HepG2 (cell line): Measurements from ENCODE around the gene SRXN1. TPM values are rescaled to one million over a fixed set of nuclear protein-coding genes. Genes with fewer than 3 reads are reported as not detected.

Experiments used
- CBX2 ChIP-seq, 2 experiments: fragments of 200-600 bp in 1 of 2; sonication (generic); formaldehyde crosslinking in 1 of 2; IDR thresholded peaks; 2 replicates each; pipeline versions ENCODE4 v1.7.0 to v1.8.1; 2018 to 2022; ENCODE audit warnings: low read depth in 2 of 2, low read length in 1 of 2, mild to moderate bottlenecking in 1 of 2, missing genetic modification reagents in 1 of 2
- ERF ChIP-seq: IDR thresholded peaks from 2 replicates; pipeline ENCODE4 v1.6.1; 2018; ENCODE audit warnings: missing biosample characterization, missing genetic modification reagents
- MBD4 ChIP-seq: IDR thresholded peaks from 2 replicates; pipeline ENCODE4 v1.6.1; 2012; ENCODE audit warnings: low read length, inconsistent platforms, borderline replicate concordance
- RBM39 ChIP-seq: fragments of 200-400 bp; formaldehyde crosslinking; IDR thresholded peaks from one replicate; pipeline ENCODE4 v1.6.1; 2018; ENCODE audit warnings: antibody characterized with exemption, mild to moderate bottlenecking, low read depth, low read length; ENCODE audit not compliant: poor library complexity, severe bottlenecking
- SPEN ChIP-seq: sonication (generic); formaldehyde crosslinking; IDR thresholded peaks from 2 replicates; pipeline ENCODE4 v1.5.1; 2020; ENCODE audit warnings: low read depth, mild to moderate bottlenecking, missing genetic modification reagents
- ZBTB42 ChIP-seq: sonication (generic); formaldehyde crosslinking; IDR thresholded peaks from 2 replicates; pipeline ENCODE4 v1.5.0; 2020; ENCODE audit warnings: mild to moderate bottlenecking, missing genetic modification reagents
- ZFP62 ChIP-seq: sonication (generic); formaldehyde crosslinking; IDR thresholded peaks from 2 replicates; pipeline ENCODE4 v1.4.0; 2020; ENCODE audit warnings: missing genetic modification reagents
- ZNF20 ChIP-seq: sonication (generic); formaldehyde crosslinking; IDR thresholded peaks from 2 replicates; pipeline ENCODE4 v1.4.0; 2020; ENCODE audit warnings: mild to moderate bottlenecking, moderate library complexity, missing genetic modification reagents
- ZNF468 ChIP-seq: sonication (generic); formaldehyde crosslinking; IDR thresholded peaks from 2 replicates; pipeline ENCODE4 v1.8.0; 2022; ENCODE audit warnings: mild to moderate bottlenecking, moderate library complexity, missing genetic modification reagents
- ZNF670 ChIP-seq: sonication (generic); formaldehyde crosslinking; IDR thresholded peaks from 2 replicates; pipeline ENCODE4 v1.8.0; 2022; ENCODE audit warnings: mild to moderate bottlenecking, missing genetic modification reagents, borderline replicate concordance
- ZSCAN30 ChIP-seq: sonication (generic); formaldehyde crosslinking; IDR thresholded peaks from 2 replicates; pipeline ENCODE4 v1.5.0; 2020; ENCODE audit warnings: mild to moderate bottlenecking, missing genetic modification reagents
- polyA plus RNA-seq, 8 experiments: library from polyadenylated mRNA; depleted of rRNA in 3 of 8; stranded (reverse) in 7 of 8; unstranded in 1 of 8; fragments of >200 nt; fragmentation: Illumina TruSeq in 4 of 8; extraction: Trizol in 4 of 8; gene quantifications; 2 replicates each; pipeline versions ENCODE4 v1.2.1 to v1.2.3, GENCODE V29; 2011 to 2016; ENCODE audit warnings: low read depth in 4 of 8, missing spikeins in 1 of 8, mixed read lengths in 1 of 8; ENCODE audit not compliant: insufficient read depth in 1 of 8
- total RNA-seq, 5 experiments: library from RNA; depleted of rRNA; stranded (reverse); fragments of >200 nt; fragmentation: Illumina TruSeq; extraction: Trizol; gene quantifications; 2 replicates each; pipeline ENCODE4 v1.2.3, GENCODE V29; 2016; ENCODE audit warnings: low read depth in 1 of 5
- TF ChIP-seq, protein P1 (sequence below): sonication (generic); formaldehyde crosslinking; IDR thresholded peaks from 2 replicates; pipeline ENCODE4 v1.9.0; 2021; ENCODE audit warnings: mild to moderate bottlenecking, missing genetic modification reagents
- TF ChIP-seq, protein P2 (sequence below): sonication (generic); formaldehyde crosslinking; IDR thresholded peaks from 2 replicates; pipeline ENCODE4 v1.4.0; 2020; ENCODE audit warnings: missing genetic modification reagents, mild to moderate bottlenecking, borderline replicate concordance
- TF ChIP-seq, protein P3 (sequence below): sonication (generic); formaldehyde crosslinking; IDR thresholded peaks from 2 replicates; pipeline ENCODE4 v1.8.0; 2023; ENCODE audit warnings: mild to moderate bottlenecking, missing genetic modification reagents
- TF ChIP-seq, protein P4 (sequence below): sonication (generic); formaldehyde crosslinking; IDR thresholded peaks from 2 replicates; pipeline ENCODE4 v1.9.0; 2021; ENCODE audit warnings: missing genetic modification reagents, borderline replicate concordance

Gene SRXN1
- total and polyA plus RNA-seq, 2 of the 13 experiments (the other 11 are each of a cell fraction or from before 2014, with no cell fraction given) = 29.9 to 87.7 TPM

DNA sequence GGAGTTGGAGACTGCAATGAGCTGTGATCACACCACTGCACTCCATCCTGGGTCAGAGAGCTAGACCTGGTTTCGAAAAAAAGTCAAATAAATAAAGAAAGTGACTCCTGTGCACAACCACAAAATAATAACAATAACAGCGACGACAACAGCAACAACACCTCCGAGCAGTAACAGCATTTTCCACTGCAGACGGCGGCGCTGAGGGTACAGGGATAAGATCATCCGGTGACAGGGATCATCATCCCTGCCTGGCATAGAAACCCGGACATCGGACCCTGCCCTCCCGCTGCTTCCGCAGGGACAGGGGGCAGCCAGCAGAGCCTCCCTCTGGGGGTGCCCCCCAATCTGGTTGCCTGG lies 11.5 kb downstream of the SRXN1 start (continued):
- TF ChIP-seq ZFP62 (CRISPR knock-in tag) (no peak), SPEN (CRISPR knock-in tag) (peak; percentile 63; the same call in 1 of the 2 replicates), ZNF20 (CRISPR knock-in tag) (no peak), ZNF468 (no peak), CBX2 (IDR thresholded peaks at IDR 0.05; ENCODE audit: low read depth, low read length) (no peak), CBX2 (CRISPR knock-in tag; IDR thresholded peaks at IDR 0.05; ENCODE audit: low read depth) (no peak), ZBTB42 (CRISPR knock-in tag) (no peak), ERF (CRISPR knock-in tag) (peak; percentile 73; the same call in 1 of the 2 replicates), RBM39 (no peak), MBD4 (no peak), ZNF670 (CRISPR knock-in tag) (no peak), ZSCAN30 (CRISPR knock-in tag) (no peak)
- TF ChIP-seq, protein P1, sequence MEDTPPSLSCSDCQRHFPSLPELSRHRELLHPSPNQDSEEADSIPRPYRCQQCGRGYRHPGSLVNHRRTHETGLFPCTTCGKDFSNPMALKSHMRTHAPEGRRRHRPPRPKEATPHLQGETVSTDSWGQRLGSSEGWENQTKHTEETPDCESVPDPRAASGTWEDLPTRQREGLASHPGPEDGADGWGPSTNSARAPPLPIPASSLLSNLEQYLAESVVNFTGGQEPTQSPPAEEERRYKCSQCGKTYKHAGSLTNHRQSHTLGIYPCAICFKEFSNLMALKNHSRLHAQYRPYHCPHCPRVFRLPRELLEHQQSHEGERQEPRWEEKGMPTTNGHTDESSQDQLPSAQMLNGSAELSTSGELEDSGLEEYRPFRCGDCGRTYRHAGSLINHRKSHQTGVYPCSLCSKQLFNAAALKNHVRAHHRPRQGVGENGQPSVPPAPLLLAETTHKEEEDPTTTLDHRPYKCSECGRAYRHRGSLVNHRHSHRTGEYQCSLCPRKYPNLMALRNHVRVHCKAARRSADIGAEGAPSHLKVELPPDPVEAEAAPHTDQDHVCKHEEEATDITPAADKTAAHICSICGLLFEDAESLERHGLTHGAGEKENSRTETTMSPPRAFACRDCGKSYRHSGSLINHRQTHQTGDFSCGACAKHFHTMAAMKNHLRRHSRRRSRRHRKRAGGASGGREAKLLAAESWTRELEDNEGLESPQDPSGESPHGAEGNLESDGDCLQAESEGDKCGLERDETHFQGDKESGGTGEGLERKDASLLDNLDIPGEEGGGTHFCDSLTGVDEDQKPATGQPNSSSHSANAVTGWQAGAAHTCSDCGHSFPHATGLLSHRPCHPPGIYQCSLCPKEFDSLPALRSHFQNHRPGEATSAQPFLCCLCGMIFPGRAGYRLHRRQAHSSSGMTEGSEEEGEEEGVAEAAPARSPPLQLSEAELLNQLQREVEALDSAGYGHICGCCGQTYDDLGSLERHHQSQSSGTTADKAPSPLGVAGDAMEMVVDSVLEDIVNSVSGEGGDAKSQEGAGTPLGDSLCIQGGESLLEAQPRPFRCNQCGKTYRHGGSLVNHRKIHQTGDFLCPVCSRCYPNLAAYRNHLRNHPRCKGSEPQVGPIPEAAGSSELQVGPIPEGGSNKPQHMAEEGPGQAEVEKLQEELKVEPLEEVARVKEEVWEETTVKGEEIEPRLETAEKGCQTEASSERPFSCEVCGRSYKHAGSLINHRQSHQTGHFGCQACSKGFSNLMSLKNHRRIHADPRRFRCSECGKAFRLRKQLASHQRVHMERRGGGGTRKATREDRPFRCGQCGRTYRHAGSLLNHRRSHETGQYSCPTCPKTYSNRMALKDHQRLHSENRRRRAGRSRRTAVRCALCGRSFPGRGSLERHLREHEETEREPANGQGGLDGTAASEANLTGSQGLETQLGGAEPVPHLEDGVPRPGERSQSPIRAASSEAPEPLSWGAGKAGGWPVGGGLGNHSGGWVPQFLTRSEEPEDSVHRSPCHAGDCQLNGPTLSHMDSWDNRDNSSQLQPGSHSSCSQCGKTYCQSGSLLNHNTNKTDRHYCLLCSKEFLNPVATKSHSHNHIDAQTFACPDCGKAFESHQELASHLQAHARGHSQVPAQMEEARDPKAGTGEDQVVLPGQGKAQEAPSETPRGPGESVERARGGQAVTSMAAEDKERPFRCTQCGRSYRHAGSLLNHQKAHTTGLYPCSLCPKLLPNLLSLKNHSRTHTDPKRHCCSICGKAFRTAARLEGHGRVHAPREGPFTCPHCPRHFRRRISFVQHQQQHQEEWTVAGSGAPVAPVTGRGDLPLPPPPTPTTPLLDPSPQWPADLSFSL = 0 out of 2 replicates have a peak, but pooled peaks have one; percentile 41
- TF ChIP-seq, protein P2, sequence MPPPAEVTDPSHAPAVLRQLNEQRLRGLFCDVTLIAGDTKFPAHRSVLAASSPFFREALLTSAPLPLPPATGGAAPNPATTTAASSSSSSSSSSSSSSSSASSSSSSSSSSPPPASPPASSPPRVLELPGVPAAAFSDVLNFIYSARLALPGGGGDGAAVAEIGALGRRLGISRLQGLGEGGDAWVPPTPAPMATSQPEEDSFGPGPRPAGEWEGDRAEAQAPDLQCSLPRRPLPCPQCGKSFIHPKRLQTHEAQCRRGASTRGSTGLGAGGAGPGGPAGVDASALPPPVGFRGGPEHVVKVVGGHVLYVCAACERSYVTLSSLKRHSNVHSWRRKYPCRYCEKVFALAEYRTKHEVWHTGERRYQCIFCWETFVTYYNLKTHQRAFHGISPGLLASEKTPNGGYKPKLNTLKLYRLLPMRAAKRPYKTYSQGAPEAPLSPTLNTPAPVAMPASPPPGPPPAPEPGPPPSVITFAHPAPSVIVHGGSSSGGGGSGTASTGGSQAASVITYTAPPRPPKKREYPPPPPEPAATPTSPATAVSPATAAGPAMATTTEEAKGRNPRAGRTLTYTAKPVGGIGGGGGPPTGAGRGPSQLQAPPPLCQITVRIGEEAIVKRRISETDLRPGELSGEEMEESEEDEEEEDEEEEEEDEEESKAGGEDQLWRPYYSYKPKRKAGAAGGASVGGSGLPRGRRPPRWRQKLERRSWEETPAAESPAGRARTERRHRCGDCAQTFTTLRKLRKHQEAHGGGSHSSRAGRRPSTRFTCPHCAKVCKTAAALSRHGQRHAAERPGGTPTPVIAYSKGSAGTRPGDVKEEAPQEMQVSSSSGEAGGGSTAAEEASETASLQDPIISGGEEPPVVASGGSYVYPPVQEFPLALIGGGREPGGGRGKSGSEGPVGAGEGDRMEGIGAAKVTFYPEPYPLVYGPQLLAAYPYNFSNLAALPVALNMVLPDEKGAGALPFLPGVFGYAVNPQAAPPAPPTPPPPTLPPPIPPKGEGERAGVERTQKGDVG (CRISPR knock-in tag) = no peak
- TF ChIP-seq, protein P3, sequence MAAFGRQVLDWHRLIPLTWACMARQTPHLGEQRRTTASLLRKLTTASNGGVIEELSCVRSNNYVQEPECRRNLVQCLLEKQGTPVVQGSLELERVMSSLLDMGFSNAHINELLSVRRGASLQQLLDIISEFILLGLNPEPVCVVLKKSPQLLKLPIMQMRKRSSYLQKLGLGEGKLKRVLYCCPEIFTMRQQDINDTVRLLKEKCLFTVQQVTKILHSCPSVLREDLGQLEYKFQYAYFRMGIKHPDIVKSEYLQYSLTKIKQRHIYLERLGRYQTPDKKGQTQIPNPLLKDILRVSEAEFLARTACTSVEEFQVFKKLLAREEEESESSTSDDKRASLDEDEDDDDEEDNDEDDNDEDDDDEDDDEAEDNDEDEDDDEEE = no peak
- TF ChIP-seq, protein P4, sequence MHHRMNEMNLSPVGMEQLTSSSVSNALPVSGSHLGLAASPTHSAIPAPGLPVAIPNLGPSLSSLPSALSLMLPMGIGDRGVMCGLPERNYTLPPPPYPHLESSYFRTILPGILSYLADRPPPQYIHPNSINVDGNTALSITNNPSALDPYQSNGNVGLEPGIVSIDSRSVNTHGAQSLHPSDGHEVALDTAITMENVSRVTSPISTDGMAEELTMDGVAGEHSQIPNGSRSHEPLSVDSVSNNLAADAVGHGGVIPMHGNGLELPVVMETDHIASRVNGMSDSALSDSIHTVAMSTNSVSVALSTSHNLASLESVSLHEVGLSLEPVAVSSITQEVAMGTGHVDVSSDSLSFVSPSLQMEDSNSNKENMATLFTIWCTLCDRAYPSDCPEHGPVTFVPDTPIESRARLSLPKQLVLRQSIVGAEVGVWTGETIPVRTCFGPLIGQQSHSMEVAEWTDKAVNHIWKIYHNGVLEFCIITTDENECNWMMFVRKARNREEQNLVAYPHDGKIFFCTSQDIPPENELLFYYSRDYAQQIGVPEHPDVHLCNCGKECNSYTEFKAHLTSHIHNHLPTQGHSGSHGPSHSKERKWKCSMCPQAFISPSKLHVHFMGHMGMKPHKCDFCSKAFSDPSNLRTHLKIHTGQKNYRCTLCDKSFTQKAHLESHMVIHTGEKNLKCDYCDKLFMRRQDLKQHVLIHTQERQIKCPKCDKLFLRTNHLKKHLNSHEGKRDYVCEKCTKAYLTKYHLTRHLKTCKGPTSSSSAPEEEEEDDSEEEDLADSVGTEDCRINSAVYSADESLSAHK (CRISPR knock-in tag) = no peak
